Ishikawa (cell line): ENCODE results near the gene GALNT13.

ENCODE experiments used
- CREB1 ChIP-seq: IDR thresholded peaks from 2 replicates; pipeline ENCODE4 v1.6.1; 2012; ENCODE audit warnings: low read depth
- EGR1 ChIP-seq: IDR thresholded peaks from 2 replicates; pipeline ENCODE4 v1.6.1; 2012
- EP300 ChIP-seq: IDR thresholded peaks from 2 replicates; pipeline ENCODE4 v1.6.1; 2012; ENCODE audit warnings: borderline replicate concordance
- FOXM1 ChIP-seq: IDR thresholded peaks from 2 replicates; pipeline ENCODE4 v1.6.1; 2012; ENCODE audit warnings: low read depth, borderline replicate concordance
- MAX ChIP-seq: IDR thresholded peaks from 2 replicates; pipeline ENCODE4 v1.6.1; 2012
- NFIC ChIP-seq: IDR thresholded peaks from 2 replicates; pipeline ENCODE4 v1.6.1; 2012
- RAD21 ChIP-seq: IDR thresholded peaks from 2 replicates; pipeline ENCODE4 v1.6.1; 2012; ENCODE audit warnings: low read depth
- REST ChIP-seq: IDR thresholded peaks from 2 replicates; pipeline ENCODE4 v1.6.1; 2012; ENCODE audit warnings: low read depth, mild to moderate bottlenecking
- TAF1 ChIP-seq: IDR thresholded peaks from 2 replicates; pipeline ENCODE4 v1.6.1; 2012; ENCODE audit warnings: low read depth, mild to moderate bottlenecking
- TEAD4 ChIP-seq: IDR thresholded peaks from 2 replicates; pipeline ENCODE4 v1.6.1; 2012
- YY1 ChIP-seq: IDR thresholded peaks from 2 replicates; pipeline ENCODE4 v1.6.1; 2012; ENCODE audit warnings: low read depth

- TF ChIP-seq REST (no peak), CREB1 (no peak), EGR1 (no peak), TAF1 (no peak), RAD21 (no peak), FOXM1 (no peak), NFIC (no peak), YY1 (no peak), MAX (no peak), EP300 (no peak), TEAD4 (no peak)
Observed at GRCh38 chr2:154457286-154457685, 585.6 kb downstream of the GALNT13 start.
